Measurements from ENCODE around the gene ACER2.

Gene ACER2

GRCh38 chr9:19490828-19491227 is 82.0 kb downstream of the ACER2 start:
- Histone ChIP-seq H3K27me3 (ENCODE audit: control insufficient read depth, insufficient read depth, low read length) (no peaks in the 10 kb centered on the region), H3K9ac (ENCODE audit: low read length) (no peak overlapping the region), H3K27ac (ENCODE audit: low read length) (no peak overlapping the region), H3K9me3 (ENCODE audit: control insufficient read depth, low read depth, low read length) (no peaks in the 10 kb centered on the region), H3K36me3 (ENCODE audit: control insufficient read depth, low read depth, low read length) (no peaks in the 10 kb centered on the region), H3K4me1 (ENCODE audit: control insufficient read depth, low read depth, low read length) (no peaks in the 10 kb centered on the region), H3K4me3 (ENCODE audit: low read length) (no peak overlapping the region)

DNA sequence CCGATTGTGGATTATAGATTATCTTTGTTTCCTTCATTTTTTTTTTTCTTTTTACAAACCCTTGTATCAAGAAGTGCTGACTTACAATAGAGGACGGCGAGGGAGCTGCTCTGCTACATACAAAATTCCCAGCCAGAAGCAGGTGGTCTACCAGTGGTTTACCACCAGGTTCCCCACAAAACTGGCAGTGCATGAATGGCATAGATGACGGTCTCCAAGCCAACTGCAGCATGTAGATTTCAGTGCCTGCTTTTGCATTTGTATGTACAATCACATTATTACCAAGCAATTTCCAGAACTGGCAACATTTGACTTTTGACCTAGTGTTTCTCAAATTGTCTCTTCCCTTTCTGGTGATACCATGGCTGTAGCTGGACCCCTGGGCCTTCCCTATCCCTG is 84.0 kb downstream of the ACER2 start:
- H3K4me1 ChIP-seq (ENCODE audit: control insufficient read depth, low read depth, low read length), result no peaks in the 10 kb centered on the region
- no peaks in the 10 kb centered on the region for H3K9me3 ChIP-seq (ENCODE audit: control insufficient read depth, low read depth, low read length)
- H3K27me3 ChIP-seq (ENCODE audit: control insufficient read depth, insufficient read depth, low read length), result no peaks in the 10 kb centered on the region
- H3K36me3 ChIP-seq (ENCODE audit: control insufficient read depth, low read depth, low read length), result no peaks in the 10 kb centered on the region
- no peak overlapping the region for H3K9ac ChIP-seq (ENCODE audit: low read length)
- no peak overlapping the region for H3K4me3 ChIP-seq (ENCODE audit: low read length)
- H3K27ac ChIP-seq (ENCODE audit: low read length), result no peak overlapping the region

- Histone ChIP-seq H3K36me3 (ENCODE audit: control insufficient read depth, low read depth, low read length) (no peaks in the 10 kb centered on the region), H3K9ac (ENCODE audit: low read length) (no peak overlapping the region), H3K4me1 (ENCODE audit: control insufficient read depth, low read depth, low read length) (no peaks in the 10 kb centered on the region), H3K9me3 (ENCODE audit: control insufficient read depth, low read depth, low read length) (no peaks in the 10 kb centered on the region), H3K27me3 (ENCODE audit: control insufficient read depth, insufficient read depth, low read length) (no peaks in the 10 kb centered on the region), H3K27ac (ENCODE audit: low read length) (no peak overlapping the region), H3K4me3 (ENCODE audit: low read length) (no peak overlapping the region)
These were observed 84.5 kb downstream of the ACER2 start for GRCh38 chr9:19493174-19493811.

DNA sequence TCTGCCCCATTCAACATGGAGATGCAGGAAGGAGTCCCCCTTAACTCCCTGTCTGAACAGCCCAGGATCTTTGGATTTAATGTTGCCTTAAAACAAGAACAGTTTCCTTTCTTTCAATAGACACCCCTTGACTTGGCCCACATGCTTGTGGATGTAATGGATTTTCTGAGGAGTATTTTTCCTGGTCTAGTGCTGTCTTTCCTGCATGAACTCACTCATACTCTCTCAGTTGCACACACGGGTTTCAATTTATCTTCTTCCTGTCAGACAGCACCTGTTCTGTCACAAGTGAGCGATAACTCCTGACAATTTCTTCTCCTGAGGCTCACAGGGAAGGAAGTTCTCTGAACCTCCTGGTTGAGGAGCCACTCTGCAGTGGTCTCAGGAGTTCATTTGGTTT is 85.1 kb downstream of the ACER2 start:
- no peak overlapping the region for H3K27ac ChIP-seq (ENCODE audit: low read length)
- H3K27me3 ChIP-seq (ENCODE audit: control insufficient read depth, insufficient read depth, low read length), result no peaks in the 10 kb centered on the region
- H3K4me1 ChIP-seq (ENCODE audit: control insufficient read depth, low read depth, low read length), result no peaks in the 10 kb centered on the region
- H3K9me3 ChIP-seq (ENCODE audit: control insufficient read depth, low read depth, low read length), result no peaks in the 10 kb centered on the region
- H3K4me3 ChIP-seq (ENCODE audit: low read length), result no peak overlapping the region
- no peak overlapping the region for H3K9ac ChIP-seq (ENCODE audit: low read length)
- no peaks in the 10 kb centered on the region for H3K36me3 ChIP-seq (ENCODE audit: control insufficient read depth, low read depth, low read length)

- H3K27ac ChIP-seq (ENCODE audit: low read length), result no peak overlapping the region
- no peaks in the 10 kb centered on the region for H3K27me3 ChIP-seq (ENCODE audit: control insufficient read depth, insufficient read depth, low read length)
- no peak overlapping the region for H3K9ac ChIP-seq (ENCODE audit: low read length)
These were observed 86.6 kb downstream of the ACER2 start for GRCh38 chr9:19495186-19496028.

GRCh38 chr9:19496321-19497050 is 87.7 kb downstream of the ACER2 start:
- Histone ChIP-seq H3K4me3 (ENCODE audit: low read length) (no peak overlapping the region), H3K4me1 (ENCODE audit: control insufficient read depth, low read depth, low read length) (no peaks in the 10 kb centered on the region), H3K36me3 (ENCODE audit: control insufficient read depth, low read depth, low read length) (no peaks in the 10 kb centered on the region), H3K27me3 (ENCODE audit: control insufficient read depth, insufficient read depth, low read length) (no peaks in the 10 kb centered on the region), H3K27ac (ENCODE audit: low read length) (no peak overlapping the region), H3K9me3 (ENCODE audit: control insufficient read depth, low read depth, low read length) (no peaks in the 10 kb centered on the region), H3K9ac (ENCODE audit: low read length) (no peak overlapping the region)

More at GRCh38 chr9:19495186-19496028, 86.6 kb downstream of the ACER2 start:
- no peaks in the 10 kb centered on the region for H3K36me3 ChIP-seq (ENCODE audit: control insufficient read depth, low read depth, low read length)
- H3K4me1 ChIP-seq (ENCODE audit: control insufficient read depth, low read depth, low read length), result no peaks in the 10 kb centered on the region
- no peak overlapping the region for H3K4me3 ChIP-seq (ENCODE audit: low read length)
- H3K9me3 ChIP-seq (ENCODE audit: control insufficient read depth, low read depth, low read length), result no peaks in the 10 kb centered on the region

- no peaks in the 10 kb centered on the region for H3K36me3 ChIP-seq (ENCODE audit: control insufficient read depth, low read depth, low read length)
- H3K27me3 ChIP-seq (ENCODE audit: control insufficient read depth, insufficient read depth, low read length), result no peaks in the 10 kb centered on the region
- no peaks in the 10 kb centered on the region for H3K4me1 ChIP-seq (ENCODE audit: control insufficient read depth, low read depth, low read length)
- no peak overlapping the region for H3K9ac ChIP-seq (ENCODE audit: low read length)
- no peak overlapping the region for H3K27ac ChIP-seq (ENCODE audit: low read length)
- no peak overlapping the region for H3K4me3 ChIP-seq (ENCODE audit: low read length)
- H3K9me3 ChIP-seq (ENCODE audit: control insufficient read depth, low read depth, low read length), result no peaks in the 10 kb centered on the region
These were observed 88.5 kb downstream of the ACER2 start for GRCh38 chr9:19497276-19497675.

DNA sequence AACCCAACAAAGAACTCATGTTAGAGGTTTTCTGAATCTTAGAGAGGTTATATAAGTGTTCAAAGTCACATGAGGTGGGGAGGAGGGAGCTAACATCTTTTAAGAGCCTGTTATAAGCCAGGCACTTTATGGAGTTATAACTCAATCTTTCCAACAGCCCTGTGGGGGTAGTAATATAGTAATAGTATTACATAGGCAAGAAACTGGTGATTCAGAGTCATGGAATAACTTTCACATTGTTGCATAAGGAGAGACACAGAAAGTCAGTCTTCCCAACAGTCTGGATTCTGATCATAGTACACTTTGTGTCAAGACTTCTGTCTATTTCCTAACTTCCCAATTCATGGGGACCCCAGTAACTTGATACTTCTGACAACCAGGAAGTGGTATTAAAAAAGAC is 89.2 kb downstream of the ACER2 start:
- H3K36me3 ChIP-seq (ENCODE audit: control insufficient read depth, low read depth, low read length), result no peaks in the 10 kb centered on the region
- no peaks in the 10 kb centered on the region for H3K27me3 ChIP-seq (ENCODE audit: control insufficient read depth, insufficient read depth, low read length)
- H3K9me3 ChIP-seq (ENCODE audit: control insufficient read depth, low read depth, low read length), result no peaks in the 10 kb centered on the region
- H3K4me3 ChIP-seq (ENCODE audit: low read length), result no peak overlapping the region
- H3K9ac ChIP-seq (ENCODE audit: low read length), result no peak overlapping the region
- no peak overlapping the region for H3K27ac ChIP-seq (ENCODE audit: low read length)
- H3K4me1 ChIP-seq (ENCODE audit: control insufficient read depth, low read depth, low read length), result no peaks in the 10 kb centered on the region
